GM12892 (cell line): Measurements from ENCODE around the gene SPATA24.
"Not testable (repeated sequence)": the region's sequence is repeated elsewhere in the genome, so short reads cannot be mapped to it uniquely, and the experiment has no call there.

Experiments
- DNase-seq: peaks from one replicate; pipeline ENCODE4 v3.0.0; 2011; ENCODE audit not compliant: insufficient read length
- FAIRE-seq: peaks from 2 replicates; lab custom pipeline; 2011; peaks lifted over from hg19 to GRCh38; lab: Jason Lieb, UNC
- POLR2A ChIP-seq: IDR thresholded peaks from 2 replicates; pipeline ENCODE4 v1.6.1; 2011; ENCODE audit warnings: low read depth, low read length, control low read depth
- POLR2AphosphoS5 ChIP-seq: IDR thresholded peaks from 2 replicates; pipeline ENCODE4 v1.6.1; 2011; ENCODE audit warnings: low read depth, low read length, control low read depth
- TAF1 ChIP-seq: IDR thresholded peaks from 2 replicates; pipeline ENCODE4 v1.6.1; 2011; ENCODE audit warnings: low read depth, mild to moderate bottlenecking, control low read depth, low read length, borderline replicate concordance

SPATA24 gene

DNA sequence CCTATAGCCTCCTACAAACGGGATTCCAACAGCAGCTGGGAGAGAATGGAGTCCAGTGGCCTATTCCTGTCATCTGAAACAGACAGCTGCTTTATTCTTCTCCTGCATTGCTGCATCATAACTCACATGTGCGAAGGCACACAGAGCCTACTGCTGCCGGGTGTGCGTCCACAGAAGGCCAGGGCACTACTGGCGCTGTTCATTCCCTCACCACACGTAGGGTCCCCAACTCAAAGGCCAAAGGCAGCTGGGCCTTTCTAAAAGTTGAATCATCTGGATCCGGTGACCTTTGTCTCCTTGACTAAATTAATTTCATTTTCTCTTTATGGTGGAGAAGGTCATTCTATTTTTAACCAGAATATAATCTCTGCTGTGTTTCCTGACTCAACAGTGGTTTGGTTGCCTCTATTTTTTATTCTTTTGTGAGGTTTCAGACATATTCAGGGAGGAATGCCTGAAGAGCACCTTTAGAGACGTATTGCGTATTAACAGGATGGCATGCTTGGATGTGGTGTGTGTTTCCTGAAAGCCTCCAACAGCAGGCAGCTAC, 10.8 kb upstream of the SPATA24 start:
- no peak for FAIRE-seq
- TF ChIP-seq TAF1 (no peak), POLR2A (no peak)

GRCh38 chr5:139413963-139414362, 10.1 kb upstream of the SPATA24 start:
- peak; percentile 21 for FAIRE-seq
- TF ChIP-seq TAF1 = no peak
- no peak for TF ChIP-seq POLR2AphosphoS5
- no peak for TF ChIP-seq POLR2A
- DNase-seq = no peak

More for the DNA sequence above, 10.8 kb upstream of the SPATA24 start:
- DNase-seq = no peak

GRCh38 chr5:139413153-139413552, 9.3 kb upstream of the SPATA24 start:
- DNase-seq = no peak
- TF ChIP-seq TAF1 (no peak), POLR2A (no peak), POLR2AphosphoS5 (no peak)
- no peak for FAIRE-seq

- no peak for FAIRE-seq
- no peak for DNase-seq
- no peak for TF ChIP-seq POLR2A
- no peak for TF ChIP-seq POLR2AphosphoS5
- TF ChIP-seq TAF1 = no peak
Measured at GRCh38 chr5:139410993-139411828, 7.3 kb upstream of the SPATA24 start.

- TF ChIP-seq POLR2AphosphoS5 (no peak), POLR2A (no peak), TAF1 (no peak)
- FAIRE-seq (no peak), DNase-seq (no peak)
Measured at GRCh38 chr5:139410121-139410992, 6.5 kb upstream of the SPATA24 start.

DNA sequence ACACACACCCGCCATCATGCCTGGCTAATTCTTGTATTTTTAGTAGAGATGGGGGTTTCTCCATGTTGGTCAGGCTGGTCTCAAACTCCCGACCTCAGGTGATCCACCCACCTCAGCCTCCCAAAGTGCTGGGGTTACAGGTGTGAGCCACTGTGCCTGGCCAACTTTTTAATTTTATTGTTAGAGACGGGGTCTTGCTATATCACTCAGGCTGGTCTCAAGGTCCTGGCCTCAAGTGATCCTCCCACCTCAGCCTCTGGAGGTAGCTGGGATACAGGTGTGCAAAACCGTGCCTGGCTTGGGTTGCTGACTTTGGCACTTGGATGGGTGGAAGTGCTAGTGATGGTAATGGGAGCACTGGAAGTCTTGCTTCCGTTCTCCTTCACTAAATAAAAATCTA, 5.2 kb upstream of the SPATA24 start:
- DNase-seq, FAIRE-seq: not testable (repeated sequence)

DNA sequence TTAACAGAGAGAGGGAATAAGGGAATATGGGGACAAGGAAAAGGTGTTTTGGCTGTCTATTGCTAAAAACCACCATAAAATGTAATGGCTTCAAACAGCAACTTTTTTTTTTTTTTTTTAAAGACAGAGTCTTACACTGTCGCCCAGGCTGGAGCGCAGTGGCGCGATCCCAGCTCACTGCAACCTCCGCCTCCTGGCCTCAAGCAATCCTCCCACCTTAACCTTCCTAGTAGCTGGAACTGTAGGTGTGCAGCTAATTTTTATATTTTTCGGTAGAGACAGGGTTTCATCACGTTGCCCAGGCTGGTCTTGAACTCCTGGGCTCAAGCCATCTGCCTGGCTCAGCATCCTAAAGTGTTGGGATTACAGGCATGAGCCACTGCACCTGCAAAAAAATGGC, 4.3 kb upstream of the SPATA24 start:
- FAIRE-seq (no peak), DNase-seq (no peak)
- TF ChIP-seq POLR2A (no peak), TAF1 (no peak), POLR2AphosphoS5 (no peak)

- TF ChIP-seq TAF1 (no peak), POLR2AphosphoS5 (no peak), POLR2A (no peak)
- DNase-seq (no peak), FAIRE-seq (no peak)
Measured at GRCh38 chr5:139407517-139407916, 3.6 kb upstream of the SPATA24 start.

DNA sequence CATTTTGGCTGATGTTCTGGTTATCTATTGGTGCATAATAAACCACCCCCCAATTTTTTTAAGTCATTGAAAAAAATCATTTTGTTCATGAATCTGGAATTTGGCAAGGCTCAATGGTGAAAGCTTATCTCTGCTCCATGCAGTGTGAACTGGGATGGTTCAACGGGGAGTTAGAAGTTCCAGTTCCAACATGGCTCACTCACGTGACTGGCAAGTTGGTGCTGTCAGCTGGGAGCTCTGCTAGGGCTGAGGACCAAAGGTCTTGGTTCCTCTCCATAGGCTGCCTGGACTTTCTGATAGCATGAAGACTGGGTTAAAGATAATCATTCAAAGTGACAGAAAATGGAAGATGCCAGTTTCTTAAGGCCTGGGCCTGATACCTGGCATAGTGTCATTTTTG, 3.1 kb upstream of the SPATA24 start:
- FAIRE-seq (no peak), DNase-seq (no peak)
- TF ChIP-seq TAF1 (no peak), POLR2A (no peak), POLR2AphosphoS5 (no peak)

DNA sequence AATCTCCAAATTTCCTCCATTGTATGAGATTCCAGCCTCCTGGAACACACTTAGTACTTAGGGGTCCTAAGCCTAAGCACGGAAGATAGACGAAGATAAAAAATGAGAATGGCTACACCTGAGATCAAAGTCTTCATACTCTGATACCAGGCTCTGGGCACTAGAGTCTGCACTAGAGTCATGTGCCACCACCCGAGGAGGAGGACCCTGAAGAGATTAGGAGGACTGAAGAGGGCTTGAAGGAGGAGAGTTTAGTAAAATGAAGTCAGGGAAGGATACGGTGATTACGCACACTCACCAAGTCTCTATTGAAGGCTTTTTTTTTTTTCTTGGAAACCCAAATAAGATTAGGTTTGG, 573 bp upstream of the SPATA24 start:
- DNase-seq (no peak), FAIRE-seq (no peak)
- TF ChIP-seq POLR2AphosphoS5 (no peak), TAF1 (no peak)

DNA sequence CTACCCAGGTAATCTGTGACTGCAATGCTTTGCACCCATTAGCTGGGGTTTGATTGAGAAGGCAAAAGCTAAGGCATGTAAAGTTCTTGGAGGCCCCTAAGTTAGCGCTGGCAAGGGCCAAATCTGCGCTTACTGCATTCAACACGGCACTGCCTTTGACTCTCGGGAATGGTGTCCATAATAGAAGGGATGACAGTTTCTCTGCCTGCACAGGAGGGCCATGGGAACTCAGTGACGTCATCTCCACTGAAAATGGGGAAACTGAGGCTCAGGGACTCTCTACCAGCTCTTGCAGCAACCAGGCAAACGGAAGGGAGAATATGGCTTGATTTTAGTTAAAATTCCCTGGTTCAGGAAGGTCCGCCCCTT, 487 bp downstream of the SPATA24 start:
- DNase-seq = no peak
- FAIRE-seq = no peak

More for the DNA sequence above, 487 bp downstream of the SPATA24 start:
- TF ChIP-seq POLR2AphosphoS5 (no peak), POLR2A (no peak), TAF1 (no peak)
